Kidney (tissue), 14 donors: ENCODE measurements around the gene ROR1. TPM values are rescaled to one million over a fixed set of nuclear protein-coding genes. Genes with fewer than 3 reads are reported as not detected.

Experiments
- DNase-seq, 5 donors: peaks; one replicate each; pipeline ENCODE4 v3.0.0-alpha.2; 2013 to 2020
- FAIRE-seq: peaks from 2 replicates; lab custom pipeline; 2012; peaks lifted over from hg19 to GRCh38; lab: Jason Lieb, UNC
- H3K27ac ChIP-seq, 2 donors: one replicate each; pipeline ENCODE4 v1.7.0; 2013; ENCODE audit warnings: low read depth in 2 of 2, low read length in 2 of 2, inconsistent platforms in 1 of 2
- H3K27me3 ChIP-seq: one replicate; pipeline ENCODE4 v1.7.1; 2013; ENCODE audit warnings: low read length, inconsistent platforms; ENCODE audit not compliant: control insufficient read depth, insufficient read depth
- H3K36me3 ChIP-seq, 3 donors: one replicate each; pipeline versions ENCODE4 v1.7.0 to v1.7.1; 2013; ENCODE audit warnings: low read length in 3 of 3, control low read depth in 1 of 3, inconsistent platforms in 1 of 3; ENCODE audit not compliant: insufficient read depth in 3 of 3, control insufficient read depth in 2 of 3
- H3K4me1 ChIP-seq, 3 donors: one replicate each; pipeline versions ENCODE4 v1.7.0 to v1.7.1; 2013; ENCODE audit warnings: low read length in 3 of 3, inconsistent platforms in 1 of 3, low read depth in 1 of 3; ENCODE audit not compliant: control insufficient read depth in 2 of 3, insufficient read depth in 2 of 3
- H3K4me3 ChIP-seq, 3 donors: one replicate each; pipeline versions ENCODE4 v1.7.0 to v1.8.1; 2013; ENCODE audit warnings: low read length in 3 of 3, control low read depth in 1 of 3, inconsistent platforms in 1 of 3
- H3K9ac ChIP-seq, 3 donors: one replicate each; pipeline versions ENCODE4 v1.7.0 to v1.7.1; 2013; ENCODE audit warnings: low read length in 3 of 3, control low read depth in 1 of 3, inconsistent platforms in 1 of 3
- H3K9me3 ChIP-seq, 3 donors: one replicate each; pipeline versions ENCODE4 v1.7.0 to v1.7.1; 2013; ENCODE audit warnings: low read length in 3 of 3, control low read depth in 1 of 3, inconsistent platforms in 1 of 3; ENCODE audit not compliant: control insufficient read depth in 2 of 3, insufficient read depth in 1 of 3
- CTCF ChIP-seq: IDR thresholded peaks from 3 replicates; pipeline ENCODE4 v1.5.1; 2012; ENCODE audit warnings: mild to moderate bottlenecking, moderate library complexity, borderline replicate concordance; ENCODE audit not compliant: insufficient read depth; ENCODE audit errors: extremely low read depth
- intact Hi-C: fragments of 100-400 bp; cut with DNase I; formaldehyde crosslinking; loops from one replicate; pipeline ENCODE4 v1.11.1; 2022
- polyA plus RNA-seq: library from polyadenylated mRNA; stranded (reverse); fragments of 350-450 nt; fragmentation: Illumina TruSeq; extraction: RNeasy Lipid Tissue Mini Kit (QIAGEN cat#74804); gene quantifications from one replicate; pipeline ENCODE4 v1.2.3, GENCODE V29; 2014; ENCODE audit warnings: low read depth, low replicate concordance; ENCODE audit not compliant: insufficient read depth
- total RNA-seq: library from RNA; stranded (reverse); fragmentation: NEBNext Ultra II Directional; extraction: Animal tissue kit (Norgen Biotek cat#: 25700); gene quantifications from one replicate; pipeline ENCODE4 v1.2.1, GENCODE V29; 2021
- donor health status: control.
- donor health status: control.
- donor health status: control.
- donor health status: control.
- donor health status: control.
- donor health status: DM: yes; HTN: yes; CAD: no.
- donor health status: Normal renal cell carcinoma (clear cell type).

The ROR1 gene
- total and polyA plus RNA-seq, 2 donors from 2014 or later: 0.77 to 8.0 TPM

- peak; percentile 86 for TF ChIP-seq CTCF
- no peak overlapping the region for H3K9ac ChIP-seq
- no peaks in the 10 kb centered on the region for H3K36me3 ChIP-seq
- no peaks in the 10 kb centered on the region for H3K27me3 ChIP-seq
- H3K4me3 ChIP-seq: no peak overlapping the region
- no peaks in the 10 kb centered on the region for H3K9me3 ChIP-seq
- intact Hi-C loops: loop anchor here (10.0 kb wide), 1 partner anchor 362 kb away; the partner anchor contains the start of gene ROR1
- no peak for FAIRE-seq
- peaks cover 0 to 3% (median 0%) of the 10 kb centered on the region in 3 donors for H3K4me1 ChIP-seq
- no peak overlapping the region for H3K27ac ChIP-seq
- DNase-seq: peak; percentile 60 to 93 (median 87)
These were observed 363.1 kb downstream of the ROR1 start for GRCh38 chr1:64136752-64137411.

DNA sequence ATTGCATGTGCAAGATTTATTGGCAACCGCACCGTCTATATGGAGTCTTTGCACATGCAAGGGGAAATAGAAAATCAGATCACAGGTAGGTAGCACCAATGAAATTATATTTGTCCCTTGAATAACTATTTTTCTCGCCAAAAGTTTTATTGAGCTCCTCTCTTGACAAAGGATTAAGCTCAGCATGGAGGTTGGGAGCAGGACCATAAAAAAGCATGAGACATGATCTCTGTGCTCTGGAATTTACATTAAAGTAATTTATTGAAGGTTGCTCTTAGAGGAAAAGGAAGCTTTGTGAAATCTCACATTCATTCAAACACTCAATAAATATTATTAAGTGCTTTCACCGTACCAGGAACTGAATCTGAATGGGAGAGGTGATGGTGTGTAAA, 363.6 kb downstream of the ROR1 start:
- intact Hi-C loops: loop anchor here (10.0 kb wide), 1 partner anchor 363 kb away; the partner anchor contains the start of gene ROR1
- no peak for TF ChIP-seq CTCF
- Histone ChIP-seq H3K9ac (no peak overlapping the region), H3K4me3 (no peak overlapping the region), H3K36me3 (no peaks in the 10 kb centered on the region), H3K27ac (no peak overlapping the region), H3K27me3 (no peaks in the 10 kb centered on the region), H3K9me3 (no peaks in the 10 kb centered on the region), H3K4me1 (peaks cover 0 to 3% (median 0%) of the 10 kb centered on the region in 3 donors)
- DNase-seq (peak in 2 of 5 donors; percentile 61 to 74), FAIRE-seq (no peak)

DNA sequence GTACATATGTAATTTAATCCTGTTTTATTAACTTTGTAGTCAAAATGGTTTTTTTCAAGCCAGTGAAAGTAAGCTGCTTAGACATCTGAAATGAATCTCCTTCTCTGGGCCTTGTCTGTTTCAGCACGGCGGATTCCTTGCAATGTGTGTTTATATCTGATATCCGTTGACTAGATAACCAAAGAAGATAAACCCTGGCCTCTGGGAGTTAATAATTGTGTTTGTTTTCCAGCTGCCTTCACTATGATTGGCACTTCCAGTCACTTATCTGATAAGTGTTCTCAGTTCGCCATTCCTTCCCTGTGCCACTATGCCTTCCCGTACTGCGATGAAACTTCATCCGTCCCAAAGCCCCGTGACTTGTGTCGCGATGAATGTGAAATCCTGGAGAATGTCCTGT, 366.1 kb downstream of the ROR1 start:
- DNase-seq: peak in 1 of 5 donors; percentile 27
- FAIRE-seq: no peak
- intact Hi-C loops: loop anchor here (10.0 kb wide), 2 partner anchors 365 to 455 kb away; partner anchors contain the start of gene ROR1

More for the DNA sequence above, 366.1 kb downstream of the ROR1 start:
- no peak overlapping the region for H3K27ac ChIP-seq
- H3K27me3 ChIP-seq: no peaks in the 10 kb centered on the region
- TF ChIP-seq CTCF: no peak
- H3K9ac ChIP-seq: no peak overlapping the region
- no peaks in the 10 kb centered on the region for H3K9me3 ChIP-seq
- H3K36me3 ChIP-seq: no peaks in the 10 kb centered on the region
- H3K4me3 ChIP-seq: no peak overlapping the region
- H3K4me1 ChIP-seq: peaks cover 0 to 3% (median 0%) of the 10 kb centered on the region in 3 donors
